ENCODE results near the gene TRO. TPM values are rescaled to one million over a fixed set of nuclear protein-coding genes. Genes with fewer than 3 reads are reported as not detected.

TRO gene
- total RNA-seq, 1 donor from 2014 or later: 66.1 TPM

- Mint-ChIP-seq H3K27me3 (ENCODE audit: low read depth) (no peaks in the 10 kb centered on the region), H3K9me3 (ENCODE audit: low read depth) (peaks cover 18% of the 10 kb centered on the region), H3K36me3 (ENCODE audit: low read depth) (no peaks in the 10 kb centered on the region), H3K27ac (ENCODE audit: unreplicated experiment) (no peak overlapping the region), H3K4me1 (ENCODE audit: low read depth) (no peaks in the 10 kb centered on the region), H3K4me3 (ENCODE audit: unreplicated experiment) (no peak overlapping the region)
- DNase-seq (ENCODE audit: low spot score): no peak
- no peak for TF ChIP-seq CTCF (IDR thresholded peaks at IDR 0.05)
These were observed 24.6 kb downstream of the TRO start for GRCh38 chrX:54945224-54945623.

DNA sequence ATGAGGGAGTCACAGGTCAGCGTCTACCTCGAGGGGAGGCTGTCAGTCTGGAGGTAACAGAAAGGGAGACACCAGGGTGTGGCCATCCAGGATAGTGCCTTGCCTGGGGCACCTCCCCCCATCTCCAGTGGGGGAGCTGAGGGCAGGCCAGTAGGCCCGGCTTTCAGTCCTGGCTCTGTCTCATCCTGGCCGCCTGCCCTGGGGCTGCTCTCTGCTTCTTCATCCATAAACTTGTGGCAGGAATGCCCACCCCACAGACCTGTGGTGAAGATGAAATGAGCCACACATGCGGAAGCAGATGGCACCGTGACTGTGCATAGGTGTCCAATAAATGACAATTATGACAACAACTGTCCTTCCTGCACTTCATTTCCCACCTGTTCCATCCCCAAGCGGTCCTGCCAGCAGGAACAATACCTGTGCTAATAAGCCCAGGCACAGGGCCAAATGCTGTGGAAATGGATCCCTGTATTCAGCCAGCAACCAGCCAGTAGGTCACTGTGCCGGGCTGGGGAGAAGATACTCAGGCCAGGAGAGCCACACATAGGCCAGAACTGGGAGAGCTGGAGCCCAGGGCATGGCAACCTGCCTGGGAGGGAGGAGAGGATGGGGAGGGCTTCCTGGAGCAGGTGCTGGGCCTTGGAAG lies 30.2 kb downstream of the TRO start:
- Mint-ChIP-seq H3K4me1 (ENCODE audit: low read depth) (no peaks in the 10 kb centered on the region), H3K36me3 (ENCODE audit: low read depth) (no peaks in the 10 kb centered on the region), H3K9me3 (ENCODE audit: low read depth) (peaks cover 20% of the 10 kb centered on the region), H3K27ac (ENCODE audit: unreplicated experiment) (no peak overlapping the region), H3K27me3 (ENCODE audit: low read depth) (no peaks in the 10 kb centered on the region), H3K4me3 (ENCODE audit: unreplicated experiment) (no peak overlapping the region)
- DNase-seq (ENCODE audit: low spot score): no peak
- no peak for TF ChIP-seq CTCF (IDR thresholded peaks at IDR 0.05)

DNA sequence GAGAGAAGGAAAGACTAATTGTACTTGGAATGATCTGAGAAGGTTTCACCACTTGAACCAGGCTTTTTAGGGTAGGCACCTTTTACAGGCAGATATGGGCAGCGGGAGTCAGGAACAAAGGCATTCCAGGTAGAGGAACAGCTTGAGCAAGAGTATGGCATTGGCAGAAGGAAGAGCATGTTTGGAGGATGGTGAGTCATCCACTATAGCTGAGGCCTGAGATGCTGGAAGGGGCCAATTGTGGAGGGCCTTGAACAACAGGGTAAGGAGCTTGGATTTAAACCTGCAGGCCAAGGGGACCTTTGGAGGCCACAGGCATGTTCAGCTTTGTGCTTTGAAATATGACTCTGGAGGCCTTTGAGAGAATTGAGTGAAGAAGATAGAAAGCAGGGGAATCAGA lies 41.1 kb downstream of the TRO start:
- Mint-ChIP-seq H3K4me1 (ENCODE audit: low read depth) (no peaks in the 10 kb centered on the region), H3K27ac (ENCODE audit: unreplicated experiment) (no peak overlapping the region), H3K27me3 (ENCODE audit: low read depth) (peaks cover 4% of the 10 kb centered on the region), H3K36me3 (ENCODE audit: low read depth) (no peaks in the 10 kb centered on the region), H3K4me3 (ENCODE audit: unreplicated experiment) (no peak overlapping the region), H3K9me3 (ENCODE audit: low read depth) (peaks cover 20% of the 10 kb centered on the region)
- TF ChIP-seq CTCF (IDR thresholded peaks at IDR 0.05): no peak
- DNase-seq (ENCODE audit: low spot score): no peak

- no peak for DNase-seq (ENCODE audit: low spot score)
- Mint-ChIP-seq H3K36me3 (ENCODE audit: low read depth) (no peaks in the 10 kb centered on the region), H3K27me3 (ENCODE audit: low read depth) (peaks cover 4% of the 10 kb centered on the region), H3K9me3 (ENCODE audit: low read depth) (peaks cover 26% of the 10 kb centered on the region), H3K27ac (ENCODE audit: unreplicated experiment) (no peak overlapping the region), H3K4me3 (ENCODE audit: unreplicated experiment) (no peak overlapping the region), H3K4me1 (ENCODE audit: low read depth) (no peaks in the 10 kb centered on the region)
- TF ChIP-seq CTCF (IDR thresholded peaks at IDR 0.05): no peak
These were observed 44.3 kb downstream of the TRO start for GRCh38 chrX:54964766-54965497.

DNA sequence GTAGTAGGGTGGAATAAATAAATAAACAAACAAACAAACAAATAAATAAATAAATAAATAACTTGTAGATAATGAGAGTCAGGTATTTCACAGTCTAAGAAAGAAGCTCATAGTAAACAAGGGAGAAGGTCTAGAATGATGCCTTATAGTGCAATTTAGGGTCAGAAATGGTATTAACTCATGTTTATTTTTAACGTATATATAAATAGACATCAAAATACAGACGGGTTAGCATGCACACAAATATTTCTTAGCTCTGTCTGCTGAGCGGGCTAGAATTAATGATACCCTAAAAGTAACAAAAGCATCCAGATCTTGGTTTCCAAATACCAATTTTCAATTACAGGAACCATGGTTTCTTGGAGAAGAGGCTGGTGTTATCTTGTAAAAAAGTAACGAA lies 56.8 kb downstream of the TRO start:
- no peak overlapping the region for H3K27ac Mint-ChIP-seq (ENCODE audit: unreplicated experiment)
- peaks cover 1% of the 10 kb centered on the region for H3K27me3 Mint-ChIP-seq (ENCODE audit: low read depth)
- H3K4me1 Mint-ChIP-seq (ENCODE audit: low read depth): no peaks in the 10 kb centered on the region
- H3K4me3 Mint-ChIP-seq (ENCODE audit: unreplicated experiment): no peak overlapping the region
- TF ChIP-seq CTCF (IDR thresholded peaks at IDR 0.05): no peak
- DNase-seq (ENCODE audit: low spot score): no peak
- no peaks in the 10 kb centered on the region for H3K36me3 Mint-ChIP-seq (ENCODE audit: low read depth)
- H3K9me3 Mint-ChIP-seq (ENCODE audit: low read depth): peaks cover 38% of the 10 kb centered on the region
